ENCODE data around the gene NTMT1. TPM values are rescaled to one million over a fixed set of nuclear protein-coding genes. Genes with fewer than 3 reads are reported as not detected.

The NTMT1 gene
- total RNA-seq, 1 donor from 2014 or later: 55.1 TPM

GRCh38 chr9:129640871-129641749 lies 15.1 kb downstream of the NTMT1 start:
- peak overlapping the region; percentile 58 for H3K27ac ChIP-seq (ENCODE audit: low read depth, low read length)
- H3K9me3 Mint-ChIP-seq (ENCODE audit: unreplicated experiment): no peaks in the 10 kb centered on the region
- no peak for FAIRE-seq
- peaks cover 20% of the 10 kb centered on the region for H3K4me1 ChIP-seq (ENCODE audit: insufficient read depth, low read length)
- H3K4me3 ChIP-seq (ENCODE audit: insufficient read depth, low read depth, low read length): peak overlapping the region; percentile 87
- DNase-seq (ENCODE audit: low read depth): no peak
- peaks cover 11% of the 10 kb centered on the region for H3K4me1 Mint-ChIP-seq (ENCODE audit: low read depth, unreplicated experiment)
- peak overlapping the region; percentile 98 for H3K4me2 ChIP-seq (ENCODE audit: low read length)
- peaks cover 12% of the 10 kb centered on the region for H3K36me3 ChIP-seq (ENCODE audit: insufficient read depth, low read length)
- no peaks in the 10 kb centered on the region for H3K27me3 ChIP-seq (ENCODE audit: insufficient read depth, low read length)
- peak overlapping the region; percentile 35 for H3K27ac Mint-ChIP-seq (ENCODE audit: unreplicated experiment)
- H3K79me2 ChIP-seq (ENCODE audit: insufficient read depth, low read length): peaks cover 52% of the 10 kb centered on the region
- H4K20me1 ChIP-seq (ENCODE audit: insufficient read depth, low read length): peaks cover 52% of the 10 kb centered on the region
- peaks cover 5% of the 10 kb centered on the region for H3K27me3 Mint-ChIP-seq (ENCODE audit: low read depth, unreplicated experiment)
- no peaks in the 10 kb centered on the region for H3K9me3 ChIP-seq (ENCODE audit: insufficient read depth, low read depth, low read length)
- no peak for TF ChIP-seq CTCF (IDR thresholded peaks at IDR 0.05; ENCODE audit: insufficient read depth, low read depth, low read length)
- TF ChIP-seq EZH2 (IDR thresholded peaks at IDR 0.05; ENCODE audit: insufficient read depth, low read length): no peak
- H3K36me3 Mint-ChIP-seq (ENCODE audit: low read depth, unreplicated experiment): peaks cover 2% of the 10 kb centered on the region
- H3K9ac ChIP-seq (ENCODE audit: low read length): peak overlapping the region; percentile 94
- H3K4me3 Mint-ChIP-seq (ENCODE audit: unreplicated experiment): peak overlapping the region; percentile 94
- peak overlapping the region; percentile 61 for H2AFZ ChIP-seq (ENCODE audit: low read depth, low read length)

GRCh38 chr9:129641750-129642585 lies 16.0 kb downstream of the NTMT1 start, which contains the start of gene ASB6:
ASB6 (minus strand) TSS chr9:129642151; CDS start chr9:129641999, 152 bp downstream.
- TF ChIP-seq CTCF (IDR thresholded peaks at IDR 0.05; ENCODE audit: insufficient read depth, low read depth, low read length) (peak; percentile 63), EZH2 (IDR thresholded peaks at IDR 0.05; ENCODE audit: insufficient read depth, low read length) (no peak)
- peak within 1 kb of the TSS; percentile 98 for H3K4me2 ChIP-seq (ENCODE audit: low read length)
- H3K4me3 Mint-ChIP-seq (ENCODE audit: unreplicated experiment): peak within 1 kb of the TSS; percentile 94
- H3K27me3 ChIP-seq (ENCODE audit: insufficient read depth, low read length): no peaks in the 10 kb centered on the region
- H2AFZ ChIP-seq (ENCODE audit: low read depth, low read length): peak within 1 kb of the TSS; percentile 81
- peaks cover 20% of the 10 kb centered on the region for H3K4me1 ChIP-seq (ENCODE audit: insufficient read depth, low read length)
- DNase-seq (ENCODE audit: low read depth): peak; percentile 91
- H3K4me1 Mint-ChIP-seq (ENCODE audit: low read depth, unreplicated experiment): peaks cover 11% of the 10 kb centered on the region
- peak within 1 kb of the TSS; percentile 94 for H3K9ac ChIP-seq (ENCODE audit: low read length)
- H3K9me3 Mint-ChIP-seq (ENCODE audit: unreplicated experiment): no peaks in the 10 kb centered on the region
- peak within 1 kb of the TSS; percentile 85 for H3K27ac Mint-ChIP-seq (ENCODE audit: unreplicated experiment)
- H4K20me1 ChIP-seq (ENCODE audit: insufficient read depth, low read length): peaks cover 48% of the 10 kb centered on the region
- H3K27me3 Mint-ChIP-seq (ENCODE audit: low read depth, unreplicated experiment): peaks cover 9% of the 10 kb centered on the region
- H3K36me3 Mint-ChIP-seq (ENCODE audit: low read depth, unreplicated experiment): peaks cover 2% of the 10 kb centered on the region
- H3K9me3 ChIP-seq (ENCODE audit: insufficient read depth, low read depth, low read length): peaks cover 2% of the 10 kb centered on the region
- no peak for FAIRE-seq
- peaks cover 48% of the 10 kb centered on the region for H3K79me2 ChIP-seq (ENCODE audit: insufficient read depth, low read length)
- H3K36me3 ChIP-seq (ENCODE audit: insufficient read depth, low read length): peaks cover 10% of the 10 kb centered on the region
- H3K4me3 ChIP-seq (ENCODE audit: insufficient read depth, low read depth, low read length): peak within 1 kb of the TSS; percentile 87
- H3K27ac ChIP-seq (ENCODE audit: low read depth, low read length): peak within 1 kb of the TSS; percentile 58
